A549 (cell line): ENCODE data around the gene SCGB1D2.

ENCODE experiments used
- CEBPB ChIP-seq, 2 experiments: fragments of >200 bp in 1 of 2; sonication (Bioruptor Twin) in 1 of 2; formaldehyde crosslinking in 1 of 2; IDR thresholded peaks; 2 replicates each; pipeline ENCODE4 v1.6.1; 2012 to 2016
- CTCF ChIP-seq: fragments of >200 bp; sonication (Bioruptor Twin); formaldehyde crosslinking; IDR thresholded peaks from 3 replicates; pipeline ENCODE4 v1.5.1; 2016

- TF ChIP-seq CTCF, result no peak
- no peak for TF ChIP-seq CEBPB (IDR thresholded peaks at IDR 0.05)
These were observed 31.2 kb downstream of the SCGB1D2 start for GRCh38 chr11:62273284-62273683.
